Activated T-helper 9 cell treated with anti-CD3 and anti-CD28 coated beads, Interleukin-2, amount 50 U/mL, for 16 hours (primary cell): ENCODE data around the gene KRTAP13-3.

Source experiments
- DNase-seq: peaks from one replicate; pipeline ENCODE4 v3.0.0-alpha.2; 2020; ENCODE audit warnings: low read depth

Gene KRTAP13-3

GRCh38 chr21:30425826-30426225 lies at the start of gene KRTAP13-3:
KRTAP13-3 (minus strand) TSS chr21:30425926; CDS start chr21:30425912, 14 bp downstream.
- no peak for DNase-seq

GRCh38 chr21:30468900-30469714 lies 43.4 kb upstream of the KRTAP13-3 start:
- DNase-seq, result no peak

- no peak for DNase-seq
Measured at GRCh38 chr21:30463713-30464112, 38.0 kb upstream of the KRTAP13-3 start.

GRCh38 chr21:30448514-30448913 lies 22.8 kb upstream of the KRTAP13-3 start:
- no peak for DNase-seq

- DNase-seq, result no peak
Measured at GRCh38 chr21:30447056-30447455, 21.3 kb upstream of the KRTAP13-3 start.

GRCh38 chr21:30444204-30444603 lies 18.5 kb upstream of the KRTAP13-3 start:
- no peak for DNase-seq

- no peak for DNase-seq
Measured at GRCh38 chr21:30443226-30443625, 17.5 kb upstream of the KRTAP13-3 start.

- no peak for DNase-seq
Measured at GRCh38 chr21:30439975-30440374, 14.2 kb upstream of the KRTAP13-3 start, which contains the start of gene KRTAP15-1. KRTAP15-1 (plus strand) TSS chr21:30440275; CDS start chr21:30440328, 53 bp downstream.

- DNase-seq, result no peak
Measured at GRCh38 chr21:30437010-30437565, 11.4 kb upstream of the KRTAP13-3 start.

GRCh38 chr21:30434033-30434631 lies 8.4 kb upstream of the KRTAP13-3 start:
- no peak for DNase-seq

GRCh38 chr21:30430170-30430655 lies 4.5 kb upstream of the KRTAP13-3 start, which contains the start of gene KRTAP13-4:
KRTAP13-4 (plus strand) TSS chr21:30430220; CDS start chr21:30430276, 56 bp downstream.
- DNase-seq, result no peak

GRCh38 chr21:30426731-30427130 lies 1.0 kb upstream of the KRTAP13-3 start:
- no peak for DNase-seq

GRCh38 chr21:30415993-30416392 lies 9.7 kb downstream of the KRTAP13-3 start:
- no peak for DNase-seq

- no peak for DNase-seq
Measured at GRCh38 chr21:30408782-30409494, 16.8 kb downstream of the KRTAP13-3 start.

GRCh38 chr21:30395731-30396130 lies 30.0 kb downstream of the KRTAP13-3 start, which contains the start of gene KRTAP13-1:
KRTAP13-1 (plus strand) TSS chr21:30396031; CDS start chr21:30396087, 56 bp downstream.
- no peak for DNase-seq

GRCh38 chr21:30391492-30392025 lies 34.2 kb downstream of the KRTAP13-3 start:
- no peak for DNase-seq

- no peak for DNase-seq
Measured at GRCh38 chr21:30382201-30382600, 43.5 kb downstream of the KRTAP13-3 start.
